NCI-H1105 treated with DMSO at 0.1 percent for 48 hours (cell line): ENCODE measurements around the gene FRMPD1.
A peak's percentile ranks its signal among the peaks of the same experiment; 100 is the strongest.

Experiments used
- DNase-seq: peaks from one replicate; lab custom pipeline; 2025; lab: John Stamatoyannopoulos, UW

FRMPD1 gene

DNA sequence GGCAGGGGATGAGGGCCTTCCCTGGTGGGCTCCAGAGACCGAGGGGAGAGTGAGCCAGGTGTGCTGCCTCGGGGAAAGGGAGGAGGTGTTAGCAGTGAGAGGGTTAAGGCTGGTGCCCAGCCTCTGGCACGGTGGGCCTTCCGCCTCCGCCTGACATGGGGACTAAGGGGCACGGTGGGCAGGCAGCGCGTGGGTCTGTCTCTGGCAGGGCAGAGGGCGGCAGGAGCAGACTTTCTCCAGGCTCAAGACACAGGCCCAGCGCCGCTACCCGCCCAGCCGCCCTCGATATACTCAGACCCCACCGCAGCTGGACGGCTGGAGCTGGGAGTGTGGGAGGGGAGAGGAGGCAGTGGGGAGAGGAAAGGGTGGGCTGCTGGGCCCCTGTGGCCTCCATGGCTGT, 14.9 kb upstream of the FRMPD1 start:
- no peak for DNase-seq

DNA sequence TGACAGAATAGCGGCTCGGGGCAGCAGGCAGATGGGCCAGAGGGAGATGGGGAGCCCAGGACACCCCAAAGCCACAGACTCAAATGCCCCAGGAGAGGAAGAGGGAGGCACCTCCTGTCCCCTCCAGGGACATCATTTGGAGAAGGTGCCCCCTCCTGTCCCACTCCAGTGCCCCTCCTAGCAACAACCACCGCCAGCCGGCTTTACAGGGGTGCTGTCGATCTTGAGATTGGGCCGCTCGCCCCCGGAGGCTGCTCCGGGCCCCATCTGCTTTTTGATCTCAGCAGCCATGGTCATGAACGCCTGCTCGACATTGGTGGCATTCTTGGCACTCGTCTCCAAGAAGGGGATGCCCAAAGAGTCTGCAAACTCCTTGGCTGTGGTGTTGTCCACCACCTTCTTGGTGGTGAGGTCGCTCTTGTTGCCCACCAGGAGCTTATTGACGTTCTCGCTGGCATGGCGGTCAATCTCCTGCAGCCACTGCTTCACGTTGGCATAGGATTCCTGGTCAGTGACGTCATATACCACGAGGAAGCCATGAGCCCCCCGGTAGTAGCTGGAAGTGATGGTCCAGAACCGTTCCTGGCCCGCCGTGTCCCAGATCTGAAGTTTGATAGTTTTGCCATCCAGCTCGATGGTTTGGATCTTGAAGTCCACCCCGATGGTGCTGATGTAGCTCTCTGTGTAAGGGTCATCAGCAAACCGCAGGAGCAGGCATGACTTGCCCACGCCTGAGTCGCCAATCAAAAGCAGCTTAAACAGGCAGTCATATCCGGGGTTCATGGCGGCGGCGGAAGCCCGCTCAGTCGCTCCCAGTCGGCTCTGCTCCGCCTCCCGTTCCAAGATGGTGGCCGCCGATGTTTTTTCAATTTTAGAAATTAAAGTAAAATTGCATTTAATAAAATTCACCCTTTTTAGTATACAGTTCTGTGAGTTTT, 14.0 kb upstream of the FRMPD1 start:
- no peak for DNase-seq

DNA sequence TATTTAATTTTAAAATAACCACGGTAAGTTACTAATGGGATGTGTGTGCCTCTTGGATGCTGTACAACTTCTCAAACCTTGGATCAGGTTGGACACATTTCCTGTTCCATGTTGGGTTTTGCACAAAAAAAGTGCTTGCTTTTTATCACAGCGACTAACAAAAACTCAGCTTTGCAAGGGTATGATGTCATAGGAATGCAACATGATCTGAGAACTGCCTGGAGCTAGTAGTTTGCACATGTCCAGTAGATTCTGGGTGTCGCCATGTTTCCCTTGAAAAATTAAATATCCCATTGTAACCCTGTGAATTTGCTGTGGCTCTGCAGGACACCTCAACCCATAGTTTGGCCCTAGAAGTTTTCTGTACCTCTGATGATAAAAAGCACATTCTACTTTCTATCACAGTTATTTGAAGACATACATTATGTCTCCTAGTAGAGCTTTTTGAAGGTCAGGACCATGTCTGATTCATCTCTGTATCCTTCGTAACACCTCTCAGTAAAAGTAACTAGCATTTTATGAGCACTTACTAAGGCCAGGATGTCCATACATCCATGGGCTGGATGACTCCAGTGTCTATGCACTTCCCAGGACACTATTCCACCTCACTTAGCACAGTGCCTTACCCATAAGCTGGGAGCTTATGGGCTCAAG, 11.5 kb upstream of the FRMPD1 start:
- no peak for DNase-seq

DNA sequence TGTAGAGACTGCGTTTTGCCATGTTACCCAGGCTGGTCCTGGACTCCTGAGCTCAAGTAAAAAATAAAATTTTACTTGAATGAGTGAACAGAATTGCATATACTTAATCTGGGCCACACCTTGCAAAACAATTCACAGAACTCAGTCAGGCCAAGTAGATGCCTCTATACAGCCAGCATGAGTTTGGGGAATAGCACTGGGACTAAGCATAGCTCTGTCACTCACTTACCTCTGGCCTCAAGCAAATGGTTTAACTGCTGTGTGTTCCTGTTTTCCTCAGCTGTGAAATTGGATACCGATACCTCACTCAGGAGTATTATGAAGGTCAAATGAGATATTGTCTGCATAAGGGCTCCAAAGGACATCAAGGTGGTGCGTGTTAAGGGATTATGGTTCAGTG, 10.9 kb upstream of the FRMPD1 start:
- DNase-seq = no peak

DNA sequence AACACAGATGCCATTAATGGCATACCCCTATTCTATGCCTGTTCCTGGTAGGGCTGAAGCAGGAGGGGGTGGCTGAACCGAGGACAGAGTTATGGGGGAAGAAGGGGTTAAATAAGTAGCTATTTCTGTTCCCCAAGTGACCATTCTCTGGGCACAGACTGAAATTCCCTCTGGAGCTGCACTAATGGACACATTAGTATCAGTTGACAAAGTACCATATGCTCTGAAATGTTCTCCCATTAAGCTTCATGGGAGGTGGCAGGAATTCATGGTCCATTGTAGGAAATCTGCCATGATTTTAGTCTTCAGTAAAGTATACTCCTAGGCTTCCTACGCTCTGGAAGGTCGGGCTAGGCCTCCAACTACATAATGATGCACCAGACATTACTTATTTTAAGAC, 10.5 kb upstream of the FRMPD1 start:
- DNase-seq = no peak

DNA sequence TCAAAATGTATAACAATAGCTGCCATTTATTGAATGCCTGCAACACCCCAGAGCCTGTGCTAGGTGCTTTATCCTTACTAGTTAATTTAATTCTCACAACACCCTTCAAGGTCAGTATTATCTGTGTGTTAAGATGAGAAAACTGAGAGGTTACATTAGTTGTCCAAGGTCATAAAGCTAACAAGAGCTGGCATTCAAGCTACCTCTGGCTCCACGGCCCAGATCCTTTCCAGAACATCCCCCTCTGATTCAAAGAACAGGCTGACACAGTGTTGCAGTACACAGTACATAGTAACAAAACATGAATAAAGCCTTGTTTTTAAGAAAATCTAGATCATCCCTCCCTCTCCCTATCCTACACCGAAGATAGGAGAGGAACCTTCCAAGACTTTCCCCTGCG, 9.4 kb upstream of the FRMPD1 start:
- no peak for DNase-seq

DNA sequence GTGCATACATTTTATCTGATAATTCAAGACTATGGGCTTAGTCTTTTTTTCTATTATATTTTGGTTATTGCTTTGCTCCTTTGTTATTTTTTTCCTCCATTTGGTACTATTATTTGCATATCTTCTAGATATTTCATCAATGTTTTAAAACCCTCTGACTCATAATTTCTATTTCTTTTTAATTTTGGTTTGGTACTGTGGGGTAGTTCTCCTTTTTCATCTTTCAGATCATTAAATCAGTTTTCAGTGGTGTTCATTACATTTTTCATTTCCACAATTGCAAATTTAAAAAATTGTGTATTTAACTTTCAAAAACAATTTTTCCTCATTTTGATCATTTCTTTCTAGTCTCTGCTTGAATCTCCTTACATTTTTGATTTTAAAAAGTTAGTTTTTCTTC, 7.5 kb upstream of the FRMPD1 start:
- DNase-seq = no peak

DNA sequence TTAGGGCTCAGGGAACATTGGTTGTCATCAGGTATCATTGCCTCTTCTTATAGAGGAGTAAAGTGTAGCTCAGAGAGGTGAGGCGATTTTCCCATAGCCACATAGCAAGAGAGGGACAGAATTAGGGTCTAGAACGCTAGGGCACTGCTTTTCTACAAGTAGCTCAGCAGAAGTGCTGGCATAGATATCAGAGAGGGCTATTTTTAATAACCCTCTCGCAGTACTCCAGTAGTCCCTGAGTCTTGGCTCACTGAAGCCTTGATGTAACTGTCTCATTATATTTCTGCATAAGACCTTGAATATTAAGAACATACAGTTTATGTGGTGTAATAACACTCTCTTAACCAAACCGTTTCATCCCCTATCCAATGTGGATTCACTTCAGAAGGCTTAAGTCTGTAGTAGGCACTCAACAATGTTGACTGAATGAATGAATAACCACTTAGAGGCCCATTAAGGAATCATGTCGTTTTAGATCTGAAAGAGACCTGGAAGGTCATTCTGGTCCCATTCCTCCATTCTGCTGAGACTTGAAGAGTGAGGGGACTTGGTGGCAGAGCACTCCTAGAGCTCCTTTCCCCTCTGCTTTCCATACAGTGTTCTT, 4.7 kb upstream of the FRMPD1 start:
- DNase-seq = no peak

DNA sequence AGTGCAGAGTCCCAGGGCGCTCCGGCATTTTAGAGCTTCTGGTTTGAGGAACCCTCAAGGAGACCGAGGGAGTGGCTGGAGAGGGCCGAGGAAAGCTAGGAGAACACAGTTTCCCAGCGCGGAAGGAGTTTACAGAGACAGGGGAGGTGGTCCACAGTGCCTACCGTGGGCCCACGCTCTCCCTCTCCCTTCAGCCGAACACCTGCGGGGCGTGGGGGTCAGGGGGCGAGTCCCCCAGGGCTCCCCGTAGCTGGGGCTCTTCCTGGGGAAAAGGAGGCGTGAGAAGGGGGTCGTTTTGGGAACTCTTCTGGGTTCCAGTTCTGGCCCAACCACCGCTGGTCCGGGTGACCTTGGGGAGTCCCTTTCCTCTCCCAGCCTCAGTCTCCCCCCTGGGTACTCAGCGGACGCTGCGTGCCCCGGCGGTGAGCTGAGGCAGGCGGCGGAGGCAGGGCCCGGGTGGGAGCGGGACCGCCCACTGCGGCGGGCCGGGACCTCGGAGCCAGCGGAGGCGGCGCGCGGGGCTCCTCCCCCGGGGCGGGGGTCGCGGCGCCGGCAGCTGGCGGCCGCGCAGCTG, 368 bp upstream of the FRMPD1 start:
- no peak for DNase-seq

DNA sequence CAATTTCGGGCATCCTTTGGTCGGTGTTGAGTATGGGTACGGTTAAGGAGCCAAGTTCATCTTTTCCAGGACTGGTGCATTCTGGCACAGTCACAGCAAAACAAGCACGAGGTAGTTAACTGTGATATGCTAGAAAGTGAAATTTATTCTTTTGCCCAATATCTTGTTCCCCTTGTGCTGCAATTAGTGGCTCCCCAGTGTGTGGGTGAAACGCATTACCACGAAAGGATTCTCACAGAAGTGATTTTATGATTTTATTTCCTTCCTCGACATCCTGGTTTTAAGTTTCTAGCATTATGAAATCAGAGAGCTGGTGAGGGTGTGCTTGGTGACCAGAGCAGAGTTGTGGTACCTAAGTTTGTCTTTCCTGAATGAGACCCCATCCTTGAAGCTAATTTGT, 1.5 kb downstream of the FRMPD1 start:
- DNase-seq = no peak

DNA sequence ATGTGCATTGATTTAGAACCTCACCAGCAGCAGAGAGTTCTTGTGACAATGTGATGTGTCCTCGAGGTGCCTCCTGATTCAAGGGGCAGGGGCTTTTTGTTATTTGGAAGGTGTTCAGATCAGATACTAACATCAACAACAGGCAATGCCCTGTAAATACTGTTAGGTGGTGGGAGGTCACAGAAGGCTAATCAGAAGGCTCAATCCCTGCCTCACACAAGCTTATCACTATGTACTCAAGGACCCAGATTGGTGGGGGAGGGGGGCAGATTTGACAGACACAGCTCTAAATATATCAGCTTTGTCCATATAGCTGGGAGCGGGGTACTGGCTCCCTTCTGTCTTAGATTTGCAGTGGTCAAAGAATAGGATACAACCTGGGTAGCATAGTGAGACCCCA, 2.6 kb downstream of the FRMPD1 start:
- no peak for DNase-seq

DNA sequence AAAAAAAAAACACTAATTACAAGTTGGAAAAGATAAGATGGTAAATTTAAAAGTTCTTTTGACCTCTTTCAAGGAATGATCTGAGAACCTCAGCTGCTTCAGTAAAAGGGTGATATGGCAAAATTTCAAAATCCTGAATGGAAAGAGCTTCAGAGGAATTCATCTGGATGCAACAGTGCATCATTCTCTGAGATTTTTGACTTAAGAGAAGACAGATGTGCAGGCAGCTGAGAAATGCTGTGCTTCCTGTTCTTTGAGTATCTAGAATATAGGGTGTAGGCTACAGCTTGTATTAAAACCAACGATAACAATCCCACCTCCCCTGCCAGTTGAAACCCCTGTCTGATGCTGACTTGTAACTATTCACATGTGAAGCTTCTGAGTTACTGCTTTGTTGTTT, 6.2 kb downstream of the FRMPD1 start:
- no peak for DNase-seq

DNA sequence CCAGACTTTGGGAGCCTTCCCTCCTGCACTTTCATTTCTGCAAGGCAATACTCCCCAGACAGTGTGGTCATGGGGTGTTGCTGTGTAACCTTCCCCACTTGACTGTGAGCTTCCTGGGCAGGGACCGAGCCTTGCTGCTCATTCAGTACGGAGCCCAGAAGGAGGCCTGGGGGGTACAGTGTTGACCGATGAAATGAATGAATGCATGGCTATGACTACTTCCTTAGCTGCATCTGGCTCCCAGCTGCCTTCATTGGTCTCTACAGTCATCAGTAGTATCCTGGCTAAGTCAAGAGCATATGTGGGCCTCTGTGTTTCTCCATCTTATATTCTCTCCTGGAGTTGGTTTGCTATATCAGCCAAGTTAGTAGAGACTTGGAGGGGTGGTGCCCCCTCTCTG, 9.9 kb downstream of the FRMPD1 start:
- DNase-seq = no peak

DNA sequence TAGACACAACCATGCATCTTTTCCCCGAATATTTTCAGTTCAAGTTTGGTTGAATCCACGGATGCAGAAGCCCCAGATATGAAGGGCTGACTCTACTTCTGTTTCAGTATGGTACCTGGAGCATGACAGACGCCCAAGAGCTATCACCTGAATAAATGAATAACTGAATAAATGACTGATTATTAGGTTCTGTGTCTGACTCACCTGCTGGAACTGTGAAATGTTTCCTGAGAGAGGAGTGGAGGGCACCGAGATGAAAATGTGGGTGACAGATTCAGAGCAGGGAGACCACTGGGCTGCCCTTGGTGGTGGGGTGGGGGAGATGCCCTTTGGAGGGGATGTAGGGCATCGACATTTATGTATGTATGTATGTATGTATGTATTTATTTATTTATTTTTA, 13.2 kb downstream of the FRMPD1 start:
- DNase-seq = no peak

DNA sequence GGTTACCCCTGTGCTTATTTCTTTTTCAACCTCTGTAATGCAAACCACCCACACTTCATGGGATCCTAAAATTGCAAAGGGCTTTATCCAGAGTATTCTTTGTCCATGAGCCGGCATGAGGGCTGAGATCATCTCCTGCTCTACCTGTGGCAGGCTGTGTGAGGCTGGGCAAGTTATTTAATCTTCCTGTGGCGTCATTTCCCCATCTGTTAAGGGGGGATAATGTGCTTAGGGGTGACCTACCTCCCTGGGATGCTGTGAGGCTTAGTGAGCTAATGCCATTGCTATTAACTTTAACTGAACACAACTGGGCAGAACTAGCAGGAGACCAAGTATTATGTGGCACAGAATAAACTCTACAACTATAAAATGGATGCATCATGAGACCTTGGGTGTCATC, 17.0 kb downstream of the FRMPD1 start:
- DNase-seq = no peak

DNA sequence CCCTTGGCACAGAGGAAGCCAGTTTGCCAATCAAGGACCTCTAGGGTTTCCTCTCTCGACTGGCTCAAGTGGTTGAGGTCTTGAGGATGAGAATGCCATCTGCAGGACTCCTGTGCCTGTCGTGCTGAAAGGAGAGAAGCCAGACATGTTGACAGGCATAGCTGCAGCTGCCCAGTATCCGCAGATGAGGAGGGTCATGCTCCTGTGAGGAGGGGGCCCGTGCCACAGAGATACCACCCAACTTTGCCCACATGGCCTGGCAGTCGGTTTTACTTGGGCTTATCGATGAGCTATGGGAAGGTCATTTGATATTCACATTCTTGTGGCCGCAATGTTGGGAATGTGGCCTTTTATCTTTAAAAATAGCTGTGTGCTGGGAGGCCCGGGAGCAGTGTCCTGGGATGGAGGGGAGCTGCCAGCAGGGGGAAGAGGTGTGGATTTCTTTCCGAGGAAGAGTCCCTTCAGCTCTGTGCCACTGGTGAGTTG, 17.4 kb downstream of the FRMPD1 start:
- DNase-seq = no peak

DNA sequence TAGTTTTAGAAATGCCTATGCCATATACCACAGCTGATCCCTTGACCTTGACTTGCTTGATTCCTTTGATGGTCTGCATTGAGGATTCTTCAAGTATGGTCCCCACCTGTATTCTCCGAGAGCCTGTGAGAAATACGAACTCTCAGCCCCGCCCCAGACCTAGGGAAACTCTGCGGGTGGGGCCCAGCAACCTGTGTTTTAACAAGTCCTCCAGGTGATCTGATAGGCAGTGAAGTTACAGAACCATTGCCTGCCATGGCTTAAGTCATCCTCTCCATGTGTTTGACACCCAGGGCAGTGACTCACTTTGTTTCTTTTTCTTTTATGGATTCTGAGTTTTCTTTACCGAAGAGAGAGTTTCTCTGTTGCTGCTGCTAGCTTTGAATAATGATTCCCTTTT, 18.5 kb downstream of the FRMPD1 start:
- no peak for DNase-seq

DNA sequence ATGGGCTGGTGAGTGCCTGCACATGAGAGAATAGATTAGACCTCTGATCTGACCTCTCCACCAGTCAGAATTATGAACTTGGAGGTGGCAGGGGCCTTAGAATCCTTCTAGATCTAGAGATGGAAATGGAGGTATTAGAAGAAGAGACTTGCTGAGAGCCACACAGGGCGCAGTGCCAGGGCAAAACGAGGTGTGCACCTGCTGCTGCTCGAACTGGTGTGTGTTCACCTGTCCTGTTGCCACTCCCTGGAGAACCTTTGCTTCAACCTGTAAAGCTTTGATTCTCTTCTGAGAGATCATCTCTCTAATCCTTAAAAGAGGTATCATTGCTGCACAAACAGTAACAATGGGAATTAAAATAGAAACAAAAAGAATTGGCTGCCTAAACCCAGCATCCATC, 24.9 kb downstream of the FRMPD1 start:
- peak; percentile 90 for DNase-seq

DNA sequence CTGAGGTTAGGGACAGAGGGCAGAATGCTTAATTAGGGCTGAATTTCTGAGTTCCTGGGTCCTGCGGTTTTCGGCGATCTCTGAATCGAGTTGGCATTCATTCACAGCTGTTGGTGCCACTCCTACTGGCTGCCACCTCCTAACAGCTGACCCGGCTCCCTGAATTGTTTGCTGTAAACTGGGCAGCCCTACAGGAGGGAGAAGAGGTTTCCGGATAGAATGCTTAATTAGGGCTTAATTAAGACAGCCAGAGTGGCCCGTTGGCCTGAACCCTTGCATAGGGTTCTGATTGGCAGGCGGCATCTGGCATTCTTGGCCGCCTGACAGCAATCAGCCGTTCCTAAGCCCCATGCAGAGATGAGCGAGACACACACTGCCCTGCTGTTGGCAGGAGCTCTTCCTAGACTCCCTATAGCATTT, 25.7 kb downstream of the FRMPD1 start:
- peak; percentile 97 for DNase-seq

DNA sequence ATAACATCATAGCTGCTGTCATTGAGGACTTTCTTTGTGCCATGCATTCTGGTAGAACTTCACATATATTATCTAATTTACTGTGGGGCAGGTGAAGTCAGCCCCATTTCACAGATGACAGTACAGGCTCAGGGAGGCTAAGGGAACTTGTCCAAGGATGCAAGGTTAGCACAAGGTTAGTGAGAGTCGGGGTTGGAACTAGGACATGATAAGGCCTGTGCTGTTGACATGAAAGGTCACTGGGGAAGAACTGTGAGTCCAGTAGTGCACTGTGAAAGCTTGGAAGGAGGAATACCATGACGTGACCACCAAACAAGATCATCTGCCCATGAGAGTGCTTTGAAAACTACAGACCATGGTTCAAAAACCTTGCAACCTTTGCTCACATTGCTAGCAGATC, 26.7 kb downstream of the FRMPD1 start:
- DNase-seq = no peak

DNA sequence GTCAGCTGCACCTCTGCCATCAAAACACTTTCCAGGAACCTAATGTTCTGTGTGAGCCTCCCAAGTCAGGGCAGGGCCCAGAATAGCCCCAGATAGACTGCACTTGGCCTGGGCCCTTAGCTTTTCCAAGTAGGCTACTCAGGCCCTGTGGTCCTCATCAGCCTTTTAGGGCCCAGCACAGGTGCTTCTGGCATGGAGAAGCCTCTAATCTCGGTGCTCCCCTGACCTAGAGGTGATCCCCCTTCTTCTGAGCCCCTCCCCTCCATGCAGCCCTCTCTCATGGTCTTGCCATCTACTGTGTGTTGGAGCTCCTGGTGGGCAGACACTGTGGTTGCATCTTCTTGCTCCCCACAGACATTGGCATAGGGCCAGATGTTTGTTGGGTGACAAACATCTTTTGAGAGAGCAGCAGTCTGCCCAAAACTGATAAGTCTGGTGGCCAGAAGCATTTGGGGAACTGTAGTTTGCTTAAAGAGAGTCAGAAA, 28.1 kb downstream of the FRMPD1 start:
- DNase-seq = no peak

DNA sequence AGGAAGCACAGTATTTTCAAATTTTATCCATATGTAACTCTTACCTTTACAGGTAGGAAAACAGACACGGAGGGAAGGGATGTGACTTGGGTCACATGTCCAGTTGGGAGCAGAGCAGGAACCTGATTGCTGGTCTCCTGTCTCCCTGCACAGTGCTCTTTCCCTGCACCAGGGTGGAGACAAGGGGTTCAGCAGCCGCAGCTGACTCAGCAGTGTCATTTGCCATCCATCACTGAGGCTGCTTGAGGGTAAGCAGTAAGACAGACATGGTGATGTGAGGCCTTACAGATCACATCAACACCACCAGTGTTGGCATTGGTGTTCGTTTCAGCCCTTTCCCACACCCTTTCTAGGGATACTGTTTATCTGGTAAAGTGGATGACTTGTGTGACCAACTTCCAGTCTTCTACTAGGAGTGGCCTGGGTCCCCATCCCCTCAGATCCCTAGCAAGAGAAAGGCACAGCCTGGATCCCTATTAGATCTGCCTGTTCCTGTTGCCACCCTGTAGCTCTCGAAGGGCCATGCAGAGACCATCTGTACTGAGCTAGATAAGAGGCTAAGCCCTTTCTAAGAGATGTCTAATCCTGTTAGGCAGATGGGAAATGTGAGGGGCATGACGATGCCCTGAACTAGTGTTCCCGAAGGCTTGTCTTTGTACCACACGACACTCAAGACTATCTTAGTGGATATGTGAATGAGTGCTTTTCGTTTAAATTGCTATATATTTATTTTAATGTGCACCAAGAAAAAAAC, 29.1 kb downstream of the FRMPD1 start:
- no peak for DNase-seq
